HG02798 (cell line): Measurements from ENCODE around the gene PLA2G4A.
"Not testable (repeated sequence)": the region's sequence is repeated elsewhere in the genome, so short reads cannot be mapped to it uniquely, and the experiment has no call there.

Experiments
- ATAC-seq: cut with Tn5 transposase; IDR thresholded peaks from one replicate; pipeline ENCODE4 v1.9.1; 2021; ENCODE audit warnings: mild to moderate bottlenecking; ENCODE audit not compliant: unreplicated experiment, poor library complexity

Gene PLA2G4A

DNA sequence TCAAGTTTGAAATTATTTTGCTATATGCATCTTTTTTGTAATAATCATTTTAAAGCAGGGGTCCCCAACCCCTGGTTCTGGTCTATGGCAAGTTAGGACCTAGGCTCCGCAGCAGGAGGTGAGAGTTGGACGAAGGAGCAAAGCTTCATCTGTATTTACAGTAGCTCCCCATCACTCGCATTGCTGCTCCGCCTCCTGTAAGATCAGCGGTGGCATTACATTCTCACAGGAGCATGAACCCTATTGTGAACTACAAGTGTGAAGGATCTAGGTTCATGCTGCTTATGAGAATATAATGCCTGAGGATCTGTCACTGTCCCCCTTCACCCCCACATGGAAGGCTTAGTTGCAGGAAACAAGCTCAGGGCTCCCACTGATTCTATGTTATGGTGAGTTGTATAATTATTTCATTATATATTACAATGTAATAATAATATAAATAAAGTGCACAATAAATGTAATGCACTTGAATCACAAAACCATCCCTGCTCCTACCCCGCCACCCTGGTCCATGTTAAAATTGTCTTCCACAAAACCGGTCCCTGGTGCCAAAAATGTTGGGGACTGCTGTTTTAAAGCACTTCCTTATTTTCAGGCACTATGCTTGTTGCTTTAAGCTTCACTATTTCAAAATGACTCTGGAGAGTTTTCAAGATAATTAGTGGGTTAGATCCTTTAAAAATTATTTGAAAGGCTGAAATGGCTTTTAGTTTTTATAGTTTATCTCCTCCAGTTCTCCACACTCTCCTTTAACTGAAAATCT lies 74.8 kb downstream of the PLA2G4A start:
- ATAC-seq, result no peak

DNA sequence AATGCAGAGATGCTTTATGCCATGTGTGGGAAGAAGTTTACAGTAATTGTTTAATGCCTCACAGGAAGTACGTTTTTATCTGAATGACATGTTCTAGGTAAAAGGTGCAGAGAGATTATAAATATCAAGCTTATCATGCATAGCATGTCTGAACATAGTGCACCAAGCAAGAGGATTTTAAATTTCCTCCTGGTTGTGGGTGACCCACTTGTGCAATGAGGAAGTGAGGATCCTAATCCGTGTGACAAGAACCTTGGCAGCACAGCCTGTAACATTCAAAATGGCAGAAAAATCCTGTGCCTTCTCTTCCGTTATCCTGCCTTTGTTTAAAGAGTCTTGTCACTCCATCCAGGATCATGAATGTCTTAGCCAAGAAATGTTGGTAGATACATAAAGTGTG lies 75.6 kb downstream of the PLA2G4A start:
- ATAC-seq, result no peak

DNA sequence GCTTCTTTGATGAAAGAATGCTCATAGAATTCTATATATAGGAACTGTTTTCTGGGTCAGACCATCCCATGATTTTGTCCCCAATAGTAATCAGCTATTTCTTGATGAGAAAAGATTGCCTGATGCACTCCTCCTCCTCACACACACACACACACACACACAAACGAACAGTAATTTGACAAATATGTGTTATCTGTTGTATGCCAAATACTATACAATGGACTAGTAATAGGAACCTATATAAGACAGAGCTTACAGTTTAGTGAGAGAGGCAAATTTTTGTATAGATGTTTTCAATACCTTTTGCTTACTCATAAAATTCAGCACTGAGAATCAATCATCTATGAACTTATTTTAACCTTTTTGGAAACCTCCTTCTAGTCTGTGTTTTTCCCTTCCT lies 76.8 kb downstream of the PLA2G4A start:
- ATAC-seq, result no peak

DNA sequence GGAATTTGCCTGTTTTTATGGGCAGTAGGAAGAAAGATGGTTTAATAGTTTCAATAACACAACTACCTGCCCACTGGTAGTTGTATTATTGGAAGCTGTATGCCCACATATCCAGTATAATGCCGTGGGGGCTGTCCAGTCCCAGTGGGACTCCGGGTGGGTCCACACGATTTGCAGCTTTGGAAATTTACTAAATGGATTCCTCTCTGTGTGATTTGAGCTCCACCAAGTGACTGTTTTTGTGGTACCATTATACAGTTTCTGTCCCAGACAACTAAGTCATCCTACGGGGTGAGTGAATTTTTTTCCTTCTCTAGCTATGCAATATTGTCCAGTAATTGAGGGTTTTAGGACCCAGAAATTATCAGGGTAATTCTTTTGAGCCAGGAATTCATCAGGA lies 86.8 kb downstream of the PLA2G4A start:
- ATAC-seq, result no peak

DNA sequence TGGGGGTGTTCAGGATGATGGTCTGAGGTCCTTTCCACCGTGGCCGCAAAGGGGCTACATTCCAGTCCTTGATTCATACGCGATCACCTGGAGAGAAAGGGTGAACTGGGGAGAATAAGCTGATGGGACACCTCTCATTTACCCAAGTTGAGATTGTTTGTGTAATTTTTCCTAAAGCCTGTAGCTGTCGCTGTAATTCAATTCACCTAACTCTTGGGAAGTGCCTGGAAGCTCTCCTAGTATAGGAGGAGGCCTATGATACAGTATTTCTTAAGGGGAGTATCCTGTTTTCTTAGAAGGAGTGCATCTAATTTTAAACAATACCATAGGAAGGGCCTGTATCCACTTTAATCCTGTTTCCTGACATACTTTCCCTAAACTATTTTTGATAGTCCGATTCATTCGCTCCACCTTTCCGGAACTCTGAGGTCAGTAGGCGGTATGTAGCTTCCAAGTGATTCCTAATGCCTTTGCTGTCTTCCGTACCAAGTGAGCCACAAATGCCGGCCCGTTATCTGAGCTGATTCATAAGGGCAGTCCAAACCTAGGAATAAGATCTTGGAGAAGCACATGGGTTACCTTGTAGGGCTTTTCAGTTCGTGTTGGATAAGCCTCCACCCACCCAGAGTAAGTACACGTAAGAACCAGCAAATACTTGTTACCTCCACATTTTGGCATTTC lies 88.5 kb downstream of the PLA2G4A start:
- ATAC-seq, result not testable (repeated sequence)

DNA sequence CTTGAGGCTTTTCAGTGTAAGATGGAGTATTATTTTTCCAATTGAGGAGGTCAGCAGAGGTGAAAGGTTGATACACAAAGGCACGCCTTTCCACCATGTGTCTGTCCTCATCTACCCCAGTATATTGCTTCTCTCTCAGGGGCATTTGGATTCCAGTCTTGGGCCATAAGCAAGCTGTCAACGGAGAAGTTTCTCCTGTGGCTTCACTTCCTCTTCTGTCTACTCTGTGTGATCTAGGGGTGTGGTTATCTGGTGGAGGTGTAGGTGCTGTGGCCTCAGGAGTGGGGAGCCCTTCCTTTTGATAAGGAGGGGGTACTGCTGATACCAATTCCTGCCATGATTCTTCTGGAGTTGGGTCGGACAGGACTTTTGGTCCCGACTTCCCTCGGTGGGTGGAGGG lies 92.6 kb downstream of the PLA2G4A start:
- peak; percentile 66 for ATAC-seq

DNA sequence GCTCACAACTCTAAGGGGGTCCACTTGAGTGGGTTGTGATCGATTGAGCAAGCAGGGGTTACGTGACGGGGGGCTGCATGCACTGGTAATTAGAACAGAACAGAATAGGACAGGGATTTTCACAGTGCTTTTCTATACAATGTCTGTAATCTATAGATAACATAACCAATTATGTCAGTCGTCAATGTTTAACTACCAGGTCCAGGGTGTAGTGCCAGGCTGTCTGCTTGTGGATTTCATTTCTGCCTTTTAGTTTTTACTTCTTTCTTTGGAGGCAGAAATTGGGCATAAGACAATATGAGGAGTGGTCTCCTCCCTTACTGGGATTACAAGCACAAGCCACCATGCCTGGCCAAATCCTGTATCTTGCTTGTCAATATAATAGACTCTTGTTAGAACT lies 94.1 kb downstream of the PLA2G4A start:
- ATAC-seq, result not testable (repeated sequence)

DNA sequence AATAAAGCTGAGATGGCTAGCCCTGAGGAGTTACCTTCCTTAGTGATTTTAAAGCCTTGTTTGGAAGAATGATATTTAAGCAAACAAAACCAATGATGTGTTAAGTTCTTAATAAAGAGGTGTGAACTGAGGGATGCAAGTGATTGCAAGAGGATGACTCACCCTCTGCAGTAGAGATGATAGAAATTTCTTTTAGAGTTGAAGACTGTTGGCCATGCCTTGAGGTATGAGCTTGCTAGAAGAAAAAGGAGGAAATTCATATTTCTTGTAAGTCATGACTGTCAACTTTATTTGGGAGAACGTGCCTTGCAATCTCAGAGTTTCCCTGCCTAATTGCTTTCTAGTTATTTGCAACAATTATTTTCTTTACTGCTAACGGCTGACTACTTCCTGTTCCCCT lies 94.7 kb downstream of the PLA2G4A start:
- ATAC-seq, result no peak

DNA sequence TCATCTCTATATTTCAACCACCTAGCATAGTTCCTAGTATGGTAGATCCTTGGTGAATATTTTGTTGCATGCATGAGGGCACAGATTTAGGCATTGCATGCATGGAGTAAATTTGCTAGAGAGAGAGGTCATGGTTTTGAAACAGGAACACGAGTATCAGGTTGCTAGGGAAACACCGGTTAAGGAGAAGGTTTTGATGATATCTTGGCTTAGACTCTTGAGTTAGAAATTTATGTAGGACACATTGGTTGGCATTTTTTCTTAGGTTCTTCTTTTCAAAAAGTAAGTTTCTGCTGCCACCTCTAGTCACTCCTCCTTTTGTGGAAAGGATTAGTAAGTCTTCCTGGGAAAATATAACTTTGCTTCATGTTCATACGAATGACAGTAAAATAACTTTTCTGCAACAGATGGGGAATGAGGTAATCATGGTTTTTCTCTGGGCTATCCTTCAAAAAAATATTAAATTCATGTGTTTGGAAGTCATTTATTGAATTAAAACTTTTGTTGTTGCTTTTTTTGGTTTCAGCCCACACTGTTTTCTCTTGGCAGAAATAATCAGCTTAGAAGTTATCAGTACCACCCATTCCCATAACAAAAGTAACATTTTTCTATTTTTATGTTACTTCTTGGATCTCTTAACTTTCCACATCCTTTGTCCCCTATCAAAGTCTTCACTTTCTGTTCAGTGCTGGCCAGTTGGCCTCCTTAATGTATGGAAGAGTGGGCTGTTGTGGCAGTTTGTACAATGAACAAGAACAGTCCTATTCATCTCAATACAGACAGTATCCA lies 97.3 kb downstream of the PLA2G4A start:
- no peak for ATAC-seq

DNA sequence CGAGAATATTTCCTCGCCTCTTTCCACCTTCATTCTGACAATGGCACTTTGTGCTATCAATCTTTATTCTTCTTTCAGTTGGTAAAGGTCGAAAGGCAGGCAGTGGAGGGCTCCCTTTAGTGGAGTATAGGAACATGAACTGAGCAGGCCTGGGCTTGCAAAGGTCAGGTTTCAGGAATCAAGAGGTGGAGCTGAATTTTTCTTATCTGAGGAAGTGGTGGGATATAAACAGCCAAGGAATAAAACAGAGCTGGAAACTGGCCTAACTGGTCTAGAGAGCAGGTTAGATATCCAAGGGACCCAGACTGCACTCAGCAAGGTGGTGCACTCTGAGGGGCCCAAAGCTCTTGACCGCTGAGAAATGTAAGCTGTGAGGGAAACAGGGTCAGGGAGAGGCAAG lies 99.1 kb downstream of the PLA2G4A start:
- no peak for ATAC-seq

DNA sequence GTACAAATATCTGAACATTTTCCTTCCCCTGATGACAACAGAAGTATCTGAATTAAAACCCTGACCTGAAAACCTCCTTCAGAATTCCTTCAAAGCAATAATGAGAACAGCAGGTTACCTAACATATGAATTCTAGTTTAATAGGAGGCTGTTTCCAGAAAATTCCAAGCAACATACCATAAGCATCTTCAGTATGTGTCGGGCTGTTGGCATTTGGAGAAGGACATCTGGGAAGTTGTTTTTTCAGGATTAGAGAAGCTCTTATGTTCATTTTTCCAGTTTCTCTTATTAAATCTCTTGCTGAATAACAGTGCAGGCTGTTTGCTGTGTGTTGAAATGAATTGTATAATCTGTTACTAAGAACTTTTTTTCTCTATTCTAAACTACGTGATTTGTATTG lies 101.5 kb downstream of the PLA2G4A start:
- no peak for ATAC-seq

DNA sequence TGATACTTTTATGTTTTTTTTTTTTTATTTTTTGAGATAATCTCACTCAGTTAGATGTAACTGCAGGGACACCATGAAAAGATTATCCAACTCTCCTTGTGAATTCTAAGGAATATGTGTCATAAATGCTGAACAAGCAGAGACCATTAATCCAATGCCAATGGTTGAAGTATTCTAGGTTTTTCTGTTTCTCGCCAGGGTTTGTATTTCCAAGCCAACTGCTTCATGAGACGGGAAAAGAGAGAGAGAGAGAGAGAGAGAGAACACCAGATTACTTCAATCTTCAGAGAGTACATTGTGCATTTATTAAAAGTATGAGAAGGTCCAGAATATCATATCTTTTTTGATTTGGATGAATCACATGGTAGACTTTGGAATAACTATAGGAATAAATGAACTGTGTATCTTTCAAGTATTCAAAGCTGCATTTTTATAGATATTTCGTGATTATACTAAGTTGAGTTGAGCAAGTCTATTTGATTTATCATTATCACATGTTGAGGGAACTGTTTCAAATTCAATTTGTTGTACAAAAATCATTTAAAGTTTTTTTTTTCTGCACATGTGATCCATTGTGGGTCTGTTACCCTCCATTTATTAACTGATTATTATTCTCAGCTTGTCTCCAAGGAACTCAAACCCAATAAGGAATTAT lies 108.4 kb downstream of the PLA2G4A start:
- no peak for ATAC-seq

DNA sequence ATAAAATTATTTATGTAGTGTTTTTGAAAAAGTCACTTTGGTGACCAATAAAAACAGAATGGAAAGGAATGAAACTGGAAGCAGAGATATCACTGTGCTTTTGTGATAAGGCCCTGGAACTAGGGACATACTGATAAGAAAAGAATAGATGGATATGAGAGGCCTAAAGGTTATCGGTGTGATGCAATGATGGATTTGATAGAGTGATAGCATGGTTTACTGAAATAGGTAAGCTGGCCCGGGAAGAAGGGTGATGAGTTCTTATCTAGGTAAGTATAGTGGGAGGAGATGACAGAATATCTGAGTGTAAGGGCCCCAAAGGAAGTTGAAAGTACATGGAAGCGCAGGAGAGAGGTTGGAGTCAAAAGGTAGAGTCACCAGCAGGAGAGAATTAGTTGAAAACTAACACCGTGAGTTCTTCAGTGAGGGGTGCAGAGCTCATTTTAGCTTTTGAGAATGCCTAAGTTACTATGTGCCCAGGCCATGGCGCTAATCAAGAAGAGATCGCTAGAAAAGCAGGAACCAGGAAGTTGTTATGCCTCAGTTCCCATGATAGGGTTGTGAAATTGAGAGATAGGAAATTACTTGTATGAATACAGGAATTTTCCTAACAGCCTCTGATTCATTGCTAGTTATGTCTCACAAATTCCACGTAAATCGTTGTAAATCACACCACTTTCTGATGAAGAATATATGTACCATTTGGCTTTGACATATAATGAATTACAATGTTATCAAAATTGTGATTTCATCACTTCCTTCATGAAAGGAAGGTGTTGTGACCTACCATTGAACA lies 115.3 kb downstream of the PLA2G4A start:
- ATAC-seq, result no peak

DNA sequence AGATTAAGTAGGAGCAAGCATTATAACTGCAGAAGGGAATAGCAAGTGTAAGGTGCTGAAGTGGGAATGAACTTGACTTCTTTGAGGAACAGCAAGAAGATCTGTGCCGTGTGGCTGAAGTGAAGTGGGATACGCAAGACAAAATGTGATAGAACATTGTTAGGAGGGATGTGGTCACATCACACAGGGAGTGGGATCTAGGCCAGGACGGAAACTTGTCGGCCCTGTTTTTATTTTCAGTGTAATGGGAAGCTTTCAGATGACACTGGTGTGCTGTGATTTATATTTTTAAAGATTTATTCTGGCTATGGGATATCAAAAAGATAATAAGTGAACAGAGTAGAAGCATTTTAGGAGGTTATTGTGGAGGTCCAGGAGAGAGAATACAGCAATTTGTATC lies 116.4 kb downstream of the PLA2G4A start:
- no peak for ATAC-seq

DNA sequence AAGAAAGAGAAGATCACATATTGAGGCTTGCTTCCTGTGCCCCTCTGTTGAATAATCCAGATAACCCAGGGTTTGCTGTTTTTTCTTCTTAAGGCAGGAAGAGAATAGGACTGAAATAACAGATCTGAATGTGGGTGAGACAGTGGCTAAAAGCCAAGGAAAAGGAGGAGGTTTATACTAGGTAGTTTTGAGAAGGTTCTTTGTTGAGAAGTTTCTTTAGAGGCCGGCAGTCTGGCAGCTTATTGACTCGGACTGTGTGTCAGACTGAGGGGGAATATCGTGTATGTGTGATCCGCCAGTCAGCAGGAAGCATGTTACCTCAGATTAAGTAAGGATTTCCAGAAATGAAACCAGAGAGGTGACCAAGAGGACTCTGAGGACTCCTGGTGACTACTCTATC lies 119.8 kb downstream of the PLA2G4A start:
- no peak for ATAC-seq

DNA sequence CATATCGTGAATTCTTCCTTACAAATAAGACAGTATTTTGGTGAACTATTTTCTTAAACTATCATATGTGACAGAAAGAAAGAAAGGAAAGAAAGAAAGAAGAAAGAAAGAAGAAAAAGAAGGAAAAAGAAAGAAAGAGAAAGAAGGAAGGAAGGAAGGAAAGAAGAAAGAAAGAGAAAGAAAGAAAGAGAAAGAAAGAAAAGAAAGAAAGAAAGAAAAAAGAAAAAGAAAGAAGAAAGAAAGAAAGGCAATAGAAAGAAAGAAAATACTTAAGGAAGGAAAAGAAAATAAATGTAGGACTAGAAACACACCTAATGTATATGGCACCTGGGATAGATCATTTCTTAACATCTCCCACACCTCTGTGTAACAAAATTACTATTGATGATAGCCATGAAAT lies 120.4 kb downstream of the PLA2G4A start:
- ATAC-seq, result no peak

DNA sequence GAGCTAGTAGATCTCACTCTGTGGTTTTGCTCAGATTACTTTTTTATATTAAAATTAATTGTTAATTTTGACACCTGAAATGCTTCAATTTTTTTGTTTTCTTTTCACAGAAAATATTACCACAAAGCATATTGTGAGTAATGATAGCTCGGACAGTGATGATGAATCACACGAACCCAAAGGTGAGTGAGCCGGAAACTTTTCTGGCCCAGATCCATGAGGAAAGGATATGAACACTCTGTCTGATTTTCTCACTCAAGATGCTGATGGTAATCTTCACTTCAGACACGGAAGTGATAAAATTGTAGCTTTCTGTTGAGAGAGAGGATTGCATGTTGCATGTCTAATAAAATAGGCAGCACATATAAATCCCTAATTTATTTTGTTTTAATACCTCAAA lies 121.8 kb downstream of the PLA2G4A start:
- ATAC-seq, result no peak

DNA sequence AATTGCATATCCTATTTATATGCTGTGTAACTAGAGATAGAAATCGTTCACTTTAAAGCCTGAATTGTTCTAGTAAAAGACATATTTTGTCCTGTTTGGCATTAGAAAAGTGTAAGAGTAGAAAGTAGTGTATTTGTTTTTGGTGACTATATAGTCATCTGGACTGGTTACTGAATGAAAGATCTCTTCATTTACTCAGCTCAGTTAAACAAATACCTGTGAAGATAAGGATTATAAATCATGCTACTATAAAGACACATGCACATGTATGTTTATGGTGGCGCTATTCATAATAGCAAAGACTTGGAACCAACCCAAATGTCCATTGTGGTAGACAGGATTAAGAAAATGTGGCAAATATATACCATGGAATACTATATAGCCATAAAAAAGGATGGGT lies 125.1 kb downstream of the PLA2G4A start:
- ATAC-seq, result no peak

DNA sequence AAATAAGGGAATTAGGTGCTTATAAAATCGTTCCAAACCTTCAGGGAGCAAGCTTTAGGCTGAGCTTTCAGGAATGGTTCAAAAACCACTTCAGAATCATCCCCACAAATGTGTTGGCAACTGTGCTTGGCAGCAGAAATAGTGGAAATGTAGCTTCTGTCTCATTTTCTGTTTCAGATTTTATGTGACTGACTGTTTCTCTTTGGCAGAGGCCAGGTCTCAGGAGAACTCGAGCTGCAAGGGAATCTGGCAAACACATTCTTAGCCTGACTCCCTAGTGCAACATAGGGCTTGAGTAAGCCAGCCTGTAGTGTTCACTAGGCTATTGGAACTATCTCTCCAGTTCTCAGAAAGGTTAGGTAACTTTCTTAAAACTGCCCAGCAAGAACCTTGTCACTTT lies 128.6 kb downstream of the PLA2G4A start:
- no peak for ATAC-seq

DNA sequence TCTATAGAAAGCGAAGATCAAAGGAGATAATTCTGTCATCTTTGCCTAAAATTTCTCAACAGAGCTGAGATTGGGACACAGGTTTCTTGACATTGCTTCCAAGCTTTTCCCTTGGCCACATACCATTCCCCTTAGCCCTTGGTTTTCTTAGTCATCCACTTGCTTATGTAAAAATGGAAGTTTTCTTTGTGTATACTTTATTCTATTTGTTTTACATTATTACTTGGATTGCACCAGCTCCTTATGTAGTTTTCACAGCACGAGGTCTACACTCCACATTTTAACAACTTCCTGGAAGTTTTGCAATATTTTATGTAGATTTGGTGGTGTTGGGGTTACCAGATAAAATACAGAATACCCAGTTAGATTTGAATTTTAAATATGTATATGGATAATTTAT lies 129.8 kb downstream of the PLA2G4A start:
- ATAC-seq, result no peak
